SH-SY5Y (cell line): ENCODE data around the gene SDR39U1.

Experiments used
- GATA2 ChIP-seq: IDR thresholded peaks from 2 replicates; pipeline ENCODE4 v1.6.1; 2011; ENCODE audit warnings: mild to moderate bottlenecking, low read depth, low read length
- GATA3 ChIP-seq: IDR thresholded peaks from 2 replicates; pipeline ENCODE4 v1.6.1; 2011; ENCODE audit warnings: low read depth, mild to moderate bottlenecking, low read length, moderate library complexity

DNA sequence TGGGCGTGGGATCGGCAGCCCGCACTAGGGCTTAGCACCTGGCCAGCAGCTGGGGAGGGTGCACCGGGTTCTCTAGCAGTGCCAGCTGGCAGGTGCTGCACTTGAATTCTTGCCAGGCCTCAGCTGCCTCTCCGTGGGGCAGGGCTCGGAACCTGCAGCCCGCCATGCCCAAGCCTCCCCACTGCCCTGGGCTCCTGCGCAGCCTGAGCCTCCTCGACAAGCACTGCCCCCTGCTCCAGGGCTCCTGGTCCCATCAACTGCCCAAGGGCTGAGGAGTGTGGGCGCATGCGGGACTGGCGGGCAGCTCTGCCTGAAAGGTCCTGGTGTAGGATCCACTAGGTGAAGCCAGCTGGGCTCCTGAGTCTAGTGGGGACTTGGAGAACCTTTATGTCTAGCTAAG is 30.6 kb upstream of the SDR39U1 start:
- TF ChIP-seq GATA3 (no peak), GATA2 (no peak)
